HG02970 (cell line): Measurements from ENCODE around the gene C1QL1.

Experiments
- ATAC-seq: cut with Tn5 transposase; IDR thresholded peaks from one replicate; pipeline ENCODE4 v1.9.1; 2021; ENCODE audit warnings: mild to moderate bottlenecking, moderate library complexity, moderate number of reproducible peaks; ENCODE audit not compliant: unreplicated experiment, low FRiP score

The C1QL1 gene

GRCh38 chr17:44933824-44934744, 34.0 kb downstream of the C1QL1 start:
- ATAC-seq = no peak

- ATAC-seq = no peak
Observed at GRCh38 chr17:44932787-44933097, 35.4 kb downstream of the C1QL1 start.

- no peak for ATAC-seq
Observed at GRCh38 chr17:44932096-44932786, 35.9 kb downstream of the C1QL1 start.

- no peak for ATAC-seq
Observed at GRCh38 chr17:44931376-44931775, 36.7 kb downstream of the C1QL1 start.

- no peak for ATAC-seq
Observed at GRCh38 chr17:44930667-44931066, 37.4 kb downstream of the C1QL1 start.

- ATAC-seq = no peak
Observed at GRCh38 chr17:44928950-44929720, 39.0 kb downstream of the C1QL1 start.

GRCh38 chr17:44928136-44928535, 40.0 kb downstream of the C1QL1 start:
- ATAC-seq = no peak

GRCh38 chr17:44927696-44928095, 40.4 kb downstream of the C1QL1 start:
- no peak for ATAC-seq

GRCh38 chr17:44926821-44927525, 41.1 kb downstream of the C1QL1 start:
- no peak for ATAC-seq

- no peak for ATAC-seq
Observed at GRCh38 chr17:44925731-44926697, 42.1 kb downstream of the C1QL1 start.

GRCh38 chr17:44924107-44924544, 44.0 kb downstream of the C1QL1 start:
- no peak for ATAC-seq

- no peak for ATAC-seq
Observed at GRCh38 chr17:44922746-44923470, 45.2 kb downstream of the C1QL1 start.

- no peak for ATAC-seq
Observed at GRCh38 chr17:44922136-44922535, 46.0 kb downstream of the C1QL1 start.

GRCh38 chr17:44921122-44921882, 46.8 kb downstream of the C1QL1 start:
- no peak for ATAC-seq

GRCh38 chr17:44920565-44920940, 47.5 kb downstream of the C1QL1 start:
- no peak for ATAC-seq

- no peak for ATAC-seq
Observed at GRCh38 chr17:44919885-44920564, 48.1 kb downstream of the C1QL1 start.

- no peak for ATAC-seq
Observed at GRCh38 chr17:44919411-44919810, 48.7 kb downstream of the C1QL1 start.
